ENCODE results near the gene CUX1. TPM values are rescaled to one million over a fixed set of nuclear protein-coding genes. Genes with fewer than 3 reads are reported as not detected.

Gene CUX1
- total and polyA plus RNA-seq, 2 donors (not counting 1 experiment from before 2014, with no cell fraction given) = 10.8 to 86.5 TPM

DNA sequence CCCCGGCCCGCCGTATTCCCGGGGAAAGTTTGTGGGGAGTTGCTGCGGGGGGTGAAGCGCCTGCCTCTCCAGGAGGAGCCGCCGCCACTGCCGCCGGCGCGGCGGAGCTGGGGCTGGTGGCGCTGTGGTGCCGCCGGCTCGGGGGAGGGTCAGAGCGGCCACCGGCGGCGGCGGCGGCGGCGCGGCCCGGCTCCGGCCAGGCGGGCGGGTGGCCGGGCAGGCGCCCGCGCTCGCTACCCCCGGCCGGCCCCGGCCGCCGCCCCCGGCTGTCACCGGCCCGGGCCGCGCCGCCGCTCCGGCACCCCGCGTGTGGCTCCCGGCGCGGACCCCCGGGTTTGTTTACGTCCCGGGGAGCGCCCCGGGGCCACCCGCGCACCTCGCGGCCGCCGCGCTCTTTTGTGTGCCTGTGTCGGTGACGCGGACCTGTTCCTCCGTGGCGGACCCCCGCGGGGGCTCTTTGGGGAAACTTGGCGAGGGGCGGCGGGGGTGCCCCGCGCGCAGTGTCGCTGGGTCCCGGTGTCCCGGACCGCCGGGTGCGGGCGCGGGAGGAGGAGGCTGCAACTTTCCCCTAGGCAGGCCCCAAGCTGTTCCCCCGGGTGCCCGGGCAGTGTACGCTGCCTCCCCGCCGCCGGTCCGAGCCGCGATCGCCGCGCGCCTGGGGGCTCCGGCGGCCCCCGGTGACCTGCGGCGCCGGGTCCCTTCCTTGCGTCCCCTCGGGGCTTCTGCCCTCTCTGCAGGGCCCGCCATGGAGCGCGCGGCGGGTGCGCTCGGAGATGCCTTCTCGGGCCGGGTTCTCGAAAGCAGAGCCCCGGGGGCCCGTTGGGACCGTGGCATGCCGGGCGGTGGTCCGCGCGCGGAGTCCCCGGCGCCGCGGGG, 593 bp upstream of the CUX1 start:
- Histone ChIP-seq H3K79me2 (ENCODE audit: control insufficient read depth, insufficient read depth, low read length) (peaks cover 47% of the 10 kb centered on the region), H4K20me1 (ENCODE audit: control insufficient read depth, insufficient read depth, low read length, poor library complexity, severe bottlenecking) (peaks cover 30% of the 10 kb centered on the region), H3K9ac (ENCODE audit: low read length) (peak overlapping the region; percentile 69), H3K4me3 (ENCODE audit: control extremely low read depth in 1 of 5, extremely low read depth in 1 of 5, insufficient read depth in 1 of 5, low read depth in 2 of 5, low read length in 4 of 5) (peak overlapping the region; percentile 7 to 69 (median 60)), H2AFZ (ENCODE audit: insufficient read depth, low read depth, low read length, poor library complexity, severe bottlenecking) (peak overlapping the region; percentile 50), H3K4me2 (replicated peaks; ENCODE audit: low read depth, low read length, poor library complexity, severe bottlenecking) (peak overlapping the region; percentile 97), H3K27ac (ENCODE audit: low read length in 2 of 2) (no peak overlapping the region), H3K9me3 (ENCODE audit: control extremely low read depth in 1 of 3, control insufficient read depth in 2 of 3, insufficient read depth in 1 of 3, low read length in 2 of 3) (no peaks in the 10 kb centered on the region), H3K4me1 (ENCODE audit: control insufficient read depth in 2 of 2, insufficient read depth in 2 of 2, low read length in 2 of 2) (peaks cover 7 to 16% of the 10 kb centered on the region in 2 donors), H3K36me3 (replicated peaks in 1 of 2; ENCODE audit: control extremely low read depth in 1 of 2, control insufficient read depth in 1 of 2, extremely low read depth in 1 of 2, insufficient read depth in 2 of 2, low read length in 1 of 2) (no peaks in the 10 kb centered on the region), H3K27me3 (replicated peaks in 1 of 4; ENCODE audit: control extremely low read depth in 1 of 4, control insufficient read depth in 3 of 4, insufficient read depth in 4 of 4, low read length in 3 of 4) (no peaks in the 10 kb centered on the region)
- H3K4me3 Mint-ChIP-seq = peak overlapping the region; percentile 50
- intact Hi-C loops (cut with micrococcal nuclease) = no loop called here
- no peaks in the 10 kb centered on the region for H3K27me3 Mint-ChIP-seq
- H3K27ac Mint-ChIP-seq = no peak overlapping the region
- H3K9me3 Mint-ChIP-seq (ENCODE audit: insufficient read depth) = no peaks in the 10 kb centered on the region
- CTCF ChIA-PET = interaction anchor here (0.6 to 4.5 kb wide), 4 partner anchors 40 to 420 kb away, joined by 3 to 25 read pairs (median 11); no protein-coding TSS in a partner anchor
- peaks cover 29% of the 10 kb centered on the region for H3K4me1 Mint-ChIP-seq
- TF ChIP-seq, protein P1, sequence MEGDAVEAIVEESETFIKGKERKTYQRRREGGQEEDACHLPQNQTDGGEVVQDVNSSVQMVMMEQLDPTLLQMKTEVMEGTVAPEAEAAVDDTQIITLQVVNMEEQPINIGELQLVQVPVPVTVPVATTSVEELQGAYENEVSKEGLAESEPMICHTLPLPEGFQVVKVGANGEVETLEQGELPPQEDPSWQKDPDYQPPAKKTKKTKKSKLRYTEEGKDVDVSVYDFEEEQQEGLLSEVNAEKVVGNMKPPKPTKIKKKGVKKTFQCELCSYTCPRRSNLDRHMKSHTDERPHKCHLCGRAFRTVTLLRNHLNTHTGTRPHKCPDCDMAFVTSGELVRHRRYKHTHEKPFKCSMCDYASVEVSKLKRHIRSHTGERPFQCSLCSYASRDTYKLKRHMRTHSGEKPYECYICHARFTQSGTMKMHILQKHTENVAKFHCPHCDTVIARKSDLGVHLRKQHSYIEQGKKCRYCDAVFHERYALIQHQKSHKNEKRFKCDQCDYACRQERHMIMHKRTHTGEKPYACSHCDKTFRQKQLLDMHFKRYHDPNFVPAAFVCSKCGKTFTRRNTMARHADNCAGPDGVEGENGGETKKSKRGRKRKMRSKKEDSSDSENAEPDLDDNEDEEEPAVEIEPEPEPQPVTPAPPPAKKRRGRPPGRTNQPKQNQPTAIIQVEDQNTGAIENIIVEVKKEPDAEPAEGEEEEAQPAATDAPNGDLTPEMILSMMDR (IDR thresholded peaks at IDR 0.05) = no peak
- TF ChIP-seq EZH2 (IDR thresholded peaks at IDR 0.05; ENCODE audit: borderline replicate concordance, insufficient read depth, low read depth, low read length, poor library complexity, severe bottlenecking) = no peak
- under 1% methylated on average over 130 of the region's 130 CpGs for WGBS (ENCODE audit: insufficient coverage)
- peak; percentile 5 for ATAC-seq (ENCODE audit: low read depth)
- POLR2A ChIA-PET = interaction anchor here (0.6 to 1.7 kb wide), 3 partner anchors 63 to 73 kb away, joined by 4 to 5 read pairs (median 5); no protein-coding TSS in a partner anchor
- DNase-seq = peak; percentile 60
